Measurements from ENCODE around the gene ZNF512B.
"Not testable (repeated sequence)": the region's sequence is repeated elsewhere in the genome, so short reads cannot be mapped to it uniquely, and the experiment has no call there.

The ZNF512B gene

GRCh38 chr20:63974402-63975200 is 4.9 kb upstream of the ZNF512B start:
- peaks cover 4% of the 10 kb centered on the region for H3K27me3 ChIP-seq (ENCODE audit: control insufficient read depth, insufficient read depth, low read length)
- H3K4me3 ChIP-seq (ENCODE audit: low read length), result no peak overlapping the region
- H3K36me3 ChIP-seq (ENCODE audit: control insufficient read depth, insufficient read depth, low read length), result no peaks in the 10 kb centered on the region
- H3K4me1 ChIP-seq (ENCODE audit: control insufficient read depth, insufficient read depth, low read length), result peaks cover 36% of the 10 kb centered on the region
- H3K9me3 ChIP-seq (ENCODE audit: control insufficient read depth, low read length), result no peaks in the 10 kb centered on the region
- H3K9ac ChIP-seq (ENCODE audit: low read length), result no peak overlapping the region

- Histone ChIP-seq H3K36me3 (ENCODE audit: control insufficient read depth, insufficient read depth, low read length) (no peaks in the 10 kb centered on the region), H3K9ac (ENCODE audit: low read length) (no peak overlapping the region), H3K4me3 (ENCODE audit: low read length) (no peak overlapping the region)
These were observed 4.1 kb upstream of the ZNF512B start for GRCh38 chr20:63973636-63974401.

GRCh38 chr20:63973160-63973479 is 3.4 kb upstream of the ZNF512B start:
- Histone ChIP-seq H3K9me3 (ENCODE audit: control insufficient read depth, low read length) (no peaks in the 10 kb centered on the region), H3K36me3 (ENCODE audit: control insufficient read depth, insufficient read depth, low read length) (no peaks in the 10 kb centered on the region), H3K9ac (ENCODE audit: low read length) (no peak overlapping the region), H3K27me3 (ENCODE audit: control insufficient read depth, insufficient read depth, low read length) (peaks cover 4% of the 10 kb centered on the region), H3K4me1 (ENCODE audit: control insufficient read depth, insufficient read depth, low read length) (peaks cover 41% of the 10 kb centered on the region), H3K4me3 (ENCODE audit: low read length) (no peak overlapping the region)

More at GRCh38 chr20:63973636-63974401, 4.1 kb upstream of the ZNF512B start:
- Histone ChIP-seq H3K4me1 (ENCODE audit: control insufficient read depth, insufficient read depth, low read length) (peaks cover 39% of the 10 kb centered on the region), H3K9me3 (ENCODE audit: control insufficient read depth, low read length) (no peaks in the 10 kb centered on the region), H3K27me3 (ENCODE audit: control insufficient read depth, insufficient read depth, low read length) (peaks cover 4% of the 10 kb centered on the region)

- peaks cover 35% of the 10 kb centered on the region for H3K4me1 ChIP-seq (ENCODE audit: control insufficient read depth, insufficient read depth, low read length)
- H3K36me3 ChIP-seq (ENCODE audit: control insufficient read depth, insufficient read depth, low read length), result no peaks in the 10 kb centered on the region
- no peak overlapping the region for H3K9ac ChIP-seq (ENCODE audit: low read length)
- H3K9me3 ChIP-seq (ENCODE audit: control insufficient read depth, low read length), result no peaks in the 10 kb centered on the region
- H3K27me3 ChIP-seq (ENCODE audit: control insufficient read depth, insufficient read depth, low read length), result peaks cover 4% of the 10 kb centered on the region
- no peak overlapping the region for H3K4me3 ChIP-seq (ENCODE audit: low read length)
These were observed 2.8 kb upstream of the ZNF512B start for GRCh38 chr20:63972312-63973159.

- H3K4me1 ChIP-seq (ENCODE audit: control insufficient read depth, insufficient read depth, low read length), result peaks cover 32% of the 10 kb centered on the region
- H3K27me3 ChIP-seq (ENCODE audit: control insufficient read depth, insufficient read depth, low read length); H3K4me3 ChIP-seq (ENCODE audit: low read length); H3K9ac ChIP-seq (ENCODE audit: low read length); H3K36me3 ChIP-seq (ENCODE audit: control insufficient read depth, insufficient read depth, low read length); H3K9me3 ChIP-seq (ENCODE audit: control insufficient read depth, low read length): not testable (repeated sequence)
These were observed 2.2 kb upstream of the ZNF512B start for GRCh38 chr20:63971960-63972311.

- peaks cover 6% of the 10 kb centered on the region for H3K9me3 ChIP-seq (ENCODE audit: control insufficient read depth, low read length)
- no peak overlapping the region for H3K9ac ChIP-seq (ENCODE audit: low read length)
- peaks cover 32% of the 10 kb centered on the region for H3K4me1 ChIP-seq (ENCODE audit: control insufficient read depth, insufficient read depth, low read length)
- H3K4me3 ChIP-seq (ENCODE audit: low read length), result no peak overlapping the region
- H3K36me3 ChIP-seq (ENCODE audit: control insufficient read depth, insufficient read depth, low read length), result peaks cover 5% of the 10 kb centered on the region
- H3K27me3 ChIP-seq (ENCODE audit: control insufficient read depth, insufficient read depth, low read length), result peaks cover 4% of the 10 kb centered on the region
These were observed 1.1 kb upstream of the ZNF512B start for GRCh38 chr20:63970714-63971431.

GRCh38 chr20:63968928-63969760 is 586 bp downstream of the ZNF512B start:
- H3K27me3 ChIP-seq (ENCODE audit: control insufficient read depth, insufficient read depth, low read length), result peaks cover 4% of the 10 kb centered on the region
- H3K9me3 ChIP-seq (ENCODE audit: control insufficient read depth, low read length), result peaks cover 6% of the 10 kb centered on the region
- peak overlapping the region; percentile 31 for H3K4me3 ChIP-seq (ENCODE audit: low read length)
- H3K36me3 ChIP-seq (ENCODE audit: control insufficient read depth, insufficient read depth, low read length), result peaks cover 5% of the 10 kb centered on the region
- H3K9ac ChIP-seq (ENCODE audit: low read length), result peak overlapping the region; percentile 76
- peaks cover 23% of the 10 kb centered on the region for H3K4me1 ChIP-seq (ENCODE audit: control insufficient read depth, insufficient read depth, low read length)

- Histone ChIP-seq H3K27me3 (ENCODE audit: control insufficient read depth, insufficient read depth, low read length) (peaks cover 4% of the 10 kb centered on the region), H3K4me3 (ENCODE audit: low read length) (no peak overlapping the region), H3K36me3 (ENCODE audit: control insufficient read depth, insufficient read depth, low read length) (peaks cover 5% of the 10 kb centered on the region), H3K9ac (ENCODE audit: low read length) (peak overlapping the region; percentile 76), H3K9me3 (ENCODE audit: control insufficient read depth, low read length) (peaks cover 6% of the 10 kb centered on the region), H3K4me1 (ENCODE audit: control insufficient read depth, insufficient read depth, low read length) (peaks cover 15% of the 10 kb centered on the region)
These were observed 1.4 kb downstream of the ZNF512B start for GRCh38 chr20:63968136-63968927.

GRCh38 chr20:63967330-63968135 is 2.2 kb downstream of the ZNF512B start:
- peaks cover 5% of the 10 kb centered on the region for H3K36me3 ChIP-seq (ENCODE audit: control insufficient read depth, insufficient read depth, low read length)
- H3K4me3 ChIP-seq (ENCODE audit: low read length), result no peak overlapping the region
- H3K9ac ChIP-seq (ENCODE audit: low read length), result no peak overlapping the region
- H3K4me1 ChIP-seq (ENCODE audit: control insufficient read depth, insufficient read depth, low read length), result peaks cover 15% of the 10 kb centered on the region
- peaks cover 4% of the 10 kb centered on the region for H3K27me3 ChIP-seq (ENCODE audit: control insufficient read depth, insufficient read depth, low read length)
- peaks cover 6% of the 10 kb centered on the region for H3K9me3 ChIP-seq (ENCODE audit: control insufficient read depth, low read length)

- peaks cover 5% of the 10 kb centered on the region for H3K36me3 ChIP-seq (ENCODE audit: control insufficient read depth, insufficient read depth, low read length)
- no peak overlapping the region for H3K4me3 ChIP-seq (ENCODE audit: low read length)
- no peak overlapping the region for H3K9ac ChIP-seq (ENCODE audit: low read length)
- peaks cover 15% of the 10 kb centered on the region for H3K4me1 ChIP-seq (ENCODE audit: control insufficient read depth, insufficient read depth, low read length)
- peaks cover 6% of the 10 kb centered on the region for H3K9me3 ChIP-seq (ENCODE audit: control insufficient read depth, low read length)
- H3K27me3 ChIP-seq (ENCODE audit: control insufficient read depth, insufficient read depth, low read length), result peaks cover 4% of the 10 kb centered on the region
These were observed 2.8 kb downstream of the ZNF512B start for GRCh38 chr20:63966944-63967322.

All from mucosa of stomach (tissue), 1 donor.